PC-9 (cell line): ENCODE data around the gene RCAN1. TPM values are rescaled to one million over a fixed set of nuclear protein-coding genes. Genes with fewer than 3 reads are reported as not detected.

Experiments used
- BruUV-seq: library from RNA; stranded (reverse); fragments of 400-500 nt; replicated peaks from 2 replicates; lab custom pipeline; 2021; lab: Mats Ljungman, UMichigan
- CTCF ChIA-PET: fragments of 300-600 bp; sonication (Branson Sonifier 250); formaldehyde crosslinking; loops from one replicate; lab custom pipeline; 2022; ENCODE audit warnings: antibody characterized with exemption; lab: Charles Lee
- POLR2A ChIA-PET: fragments of 300-600 bp; sonication (Branson Sonifier 250); formaldehyde crosslinking; loops from one replicate; lab custom pipeline; 2022; ENCODE audit warnings: antibody characterized with exemption; ENCODE audit not compliant: unreplicated experiment; lab: Charles Lee
- DNase-seq, 2 experiments: peaks; one replicate each; pipeline versions ENCODE4 v3.0.0 to v3.0.0-alpha.2; 2015 to 2022; ENCODE audit warnings: mixed read lengths in 1 of 2
- H2AFZ ChIP-seq: fragments of 200-600 bp; sonication (generic); 2 replicates; pipeline ENCODE4 v1.8.1; 2017; ENCODE audit warnings: antibody characterized with exemption
- H3F3A ChIP-seq: fragments of 200-600 bp; sonication (generic); 2 replicates; pipeline ENCODE4 v1.8.1; 2017; ENCODE audit warnings: antibody characterized with exemption, mild to moderate bottlenecking, low read depth; ENCODE audit not compliant: insufficient read depth
- H3K27ac ChIP-seq: fragments of 200-600 bp; sonication (generic); 2 replicates; pipeline ENCODE4 v1.6.1; 2016; ENCODE audit warnings: mixed run types
- H3K27me3 ChIP-seq: fragments of 200-600 bp; sonication (generic); 2 replicates; pipeline ENCODE4 v1.6.1; 2016; ENCODE audit warnings: low read depth, mixed run types; ENCODE audit not compliant: insufficient read depth
- H3K36me3 ChIP-seq: fragments of 200-600 bp; sonication (generic); 2 replicates; pipeline ENCODE4 v1.6.1; 2016; ENCODE audit warnings: low read depth, mixed run types
- H3K4me1 ChIP-seq: fragments of 200-600 bp; sonication (generic); replicated peaks from 2 replicates; pipeline ENCODE4 v1.6.1; 2016; ENCODE audit warnings: mixed run types; ENCODE audit not compliant: insufficient read depth
- H3K4me2 ChIP-seq: fragments of 200-600 bp; sonication (generic); 2 replicates; pipeline ENCODE4 v1.6.1; 2017; ENCODE audit warnings: mixed run types
- H3K4me3 ChIP-seq: fragments of 200-600 bp; sonication (generic); 2 replicates; pipeline ENCODE4 v1.6.1; 2016; ENCODE audit warnings: mixed run types
- H3K79me2 ChIP-seq: fragments of 200-600 bp; sonication (generic); 2 replicates; pipeline ENCODE4 v1.6.1; 2017; ENCODE audit warnings: low read depth, mixed run types
- H3K9me2 ChIP-seq: fragments of 200-600 bp; sonication (generic); 2 replicates; pipeline ENCODE4 v1.8.1; 2017; ENCODE audit warnings: mild to moderate bottlenecking; ENCODE audit not compliant: insufficient read depth
- H3K9me3 ChIP-seq: fragments of 200-600 bp; sonication (generic); 2 replicates; pipeline ENCODE4 v1.8.1; 2016; ENCODE audit warnings: low read depth; ENCODE audit not compliant: insufficient read depth
- H4K20me1 ChIP-seq: fragments of 200-600 bp; sonication (generic); 2 replicates; pipeline ENCODE4 v1.8.1; 2017; ENCODE audit not compliant: insufficient read depth
- CTCF ChIP-seq: fragments of 200-600 bp; sonication (generic); conservative IDR thresholded peaks from 2 replicates; pipeline ENCODE4 v1.6.1; 2017; ENCODE audit warnings: mixed run types, antibody characterized with exemption, mild to moderate bottlenecking, moderate library complexity
- EZH2 ChIP-seq: fragments of 200-600 bp; sonication (generic); IDR thresholded peaks from 2 replicates; pipeline ENCODE4 v1.8.0; 2017; ENCODE audit warnings: antibody characterized with exemption, low read depth
- intact Hi-C: fragments of 100-400 bp; cut with micrococcal nuclease; formaldehyde crosslinking; loops from one replicate; pipeline ENCODE4 v1.10.0; 2022; ENCODE audit not compliant: unreplicated experiment
- total RNA-seq: library from RNA; stranded (reverse); gene quantifications from 2 replicates; pipeline ENCODE4 v1.2.3, GENCODE V29; 2021

RCAN1 gene
- total RNA-seq, 1 experiment from 2014 or later: 7.2 TPM

- TF ChIP-seq CTCF: no peak
- no peak for TF ChIP-seq EZH2
- intact Hi-C loops: loop anchor here (10.0 kb wide), 1 partner anchor 708 kb away; no protein-coding TSS in a partner anchor
- H3K4me1 ChIP-seq: no peaks in the 10 kb centered on the region
- no peaks in the 10 kb centered on the region for H3K36me3 ChIP-seq
- no peaks in the 10 kb centered on the region for H3K79me2 ChIP-seq
- no peak for DNase-seq
- H4K20me1 ChIP-seq: no peaks in the 10 kb centered on the region
- H3F3A ChIP-seq: no peaks in the 10 kb centered on the region
- H3K4me3 ChIP-seq: no peak overlapping the region
- CTCF ChIA-PET: no interaction called here
- no peak overlapping the region for H2AFZ ChIP-seq
- no peaks in the 10 kb centered on the region for H3K9me2 ChIP-seq
- BruUV-seq: no TSS peak
- no peaks in the 10 kb centered on the region for H3K9me3 ChIP-seq
- POLR2A ChIA-PET: interaction anchor here (0.7 kb wide), 1 partner anchor 39 kb away, joined by 8 read pairs; no protein-coding TSS in a partner anchor
- no peaks in the 10 kb centered on the region for H3K27me3 ChIP-seq
- no peak overlapping the region for H3K4me2 ChIP-seq
- H3K27ac ChIP-seq: no peak overlapping the region
Measured at GRCh38 chr21:34632498-34632897, 17.6 kb upstream of the RCAN1 start.

GRCh38 chr21:34630536-34631143 is 15.7 kb upstream of the RCAN1 start:
- Histone ChIP-seq H3K4me2 (no peak overlapping the region), H3K9me2 (no peaks in the 10 kb centered on the region), H3K4me1 (no peaks in the 10 kb centered on the region), H3K27ac (no peak overlapping the region), H3K36me3 (no peaks in the 10 kb centered on the region), H3K27me3 (no peaks in the 10 kb centered on the region), H3K4me3 (no peak overlapping the region), H3F3A (no peaks in the 10 kb centered on the region), H2AFZ (no peak overlapping the region), H3K79me2 (no peaks in the 10 kb centered on the region), H4K20me1 (no peaks in the 10 kb centered on the region), H3K9me3 (no peaks in the 10 kb centered on the region)
- CTCF ChIA-PET: interaction anchor here (0.7 kb wide), 1 partner anchor 268 kb away, joined by 3 read pairs; no protein-coding TSS in a partner anchor
- intact Hi-C loops: loop anchor here (1.0 to 10.0 kb wide), 2 partner anchors 268 to 706 kb away; no protein-coding TSS in a partner anchor
- peak in 1 of 2 experiments; percentile 17 for DNase-seq
- POLR2A ChIA-PET: no interaction called here
- TF ChIP-seq EZH2 (no peak), CTCF (peak; percentile 76)
- no TSS peak for BruUV-seq

GRCh38 chr21:34626131-34626530 is 11.2 kb upstream of the RCAN1 start:
- TF ChIP-seq CTCF (no peak), EZH2 (no peak)
- ChIA-PET CTCF (no interaction called here), POLR2A (no interaction called here)
- no peaks in the 10 kb centered on the region for H3K4me1 ChIP-seq
- intact Hi-C loops: no loop called here
- H3K9me2 ChIP-seq: no peaks in the 10 kb centered on the region
- H3K4me2 ChIP-seq: no peak overlapping the region
- H4K20me1 ChIP-seq: no peaks in the 10 kb centered on the region
- H2AFZ ChIP-seq: no peak overlapping the region
- no peaks in the 10 kb centered on the region for H3K27me3 ChIP-seq
- H3K4me3 ChIP-seq: no peak overlapping the region
- no peaks in the 10 kb centered on the region for H3F3A ChIP-seq
- H3K9me3 ChIP-seq: no peaks in the 10 kb centered on the region
- no peaks in the 10 kb centered on the region for H3K79me2 ChIP-seq
- no peak overlapping the region for H3K27ac ChIP-seq
- no peaks in the 10 kb centered on the region for H3K36me3 ChIP-seq
- no TSS peak for BruUV-seq
- no peak for DNase-seq
